A549 (cell line): ENCODE data around the gene ROR1. TPM values are rescaled to one million over a fixed set of nuclear protein-coding genes. Genes with fewer than 3 reads are reported as not detected.
A peak's percentile ranks its signal among the peaks of the same experiment; 100 is the strongest.

Experiments used
- ATAC-seq, 2 experiments: fragments of 200-7000 bp in 1 of 2; fragments of >200 bp in 1 of 2; cut with Nextera tagmentation in 1 of 2; cut with Tn5 transposase in 1 of 2; 3 replicates each; pipeline versions ENCODE4 v1.8.0 to v1.9.1; 2018 to 2020; ENCODE audit warnings: mild to moderate bottlenecking in 1 of 2, moderate library complexity in 1 of 2
- CTCF ChIA-PET: fragments of 300-600 bp; sonication (Branson Sonifier 250); formaldehyde crosslinking; extraction: SDS; loops from one replicate; lab custom pipeline; 2021; ENCODE audit warnings: antibody characterized with exemption, inconsistent platforms; lab: Yijun Ruan, JAX
- POLR2A ChIA-PET: fragments of 350-600 bp; formaldehyde crosslinking; extraction: SDS; loops from one replicate; lab custom pipeline; 2021; ENCODE audit warnings: antibody characterized with exemption, inconsistent platforms; lab: Yijun Ruan, JAX
- DNase-seq, 2 experiments: peaks; one replicate each; pipeline versions ENCODE4 v3.0.0 to v3.0.0-alpha.2; 2011 to 2016; ENCODE audit warnings: low read depth in 1 of 2, low spot score in 1 of 2
- FAIRE-seq: peaks from 2 replicates; lab custom pipeline; 2011; peaks lifted over from hg19 to GRCh38; lab: Jason Lieb, UNC
- H3K27ac ChIP-seq, 2 experiments: fragments of >200 bp; sonication (Bioruptor Twin); formaldehyde crosslinking; 3 replicates each; pipeline ENCODE4 v1.5.1; 2016 to 2017
- H3K4me1 ChIP-seq: fragments of >200 bp; sonication (Bioruptor Twin); formaldehyde crosslinking; 3 replicates; pipeline ENCODE4 v1.6.1; 2016
- H3K4me2 ChIP-seq: fragments of >200 bp; sonication (Bioruptor Twin); formaldehyde crosslinking; 3 replicates; pipeline ENCODE4 v1.6.1; 2016
- H3K4me3 ChIP-seq: fragments of >200 bp; sonication (Bioruptor Twin); formaldehyde crosslinking; 3 replicates; pipeline ENCODE4 v1.5.1; 2016
- H3K9me3 ChIP-seq: fragments of >200 bp; sonication (Bioruptor Twin); formaldehyde crosslinking; 3 replicates; pipeline ENCODE4 v1.6.1; 2016
- CHD2 ChIP-seq: fragments of 150-350 bp; IDR thresholded peaks from 2 replicates; pipeline ENCODE4 v1.6.1; 2014; ENCODE audit warnings: low read length; ENCODE audit not compliant: partially characterized antibody
- EP300 ChIP-seq, 2 experiments: fragments of >200 bp; sonication (Bioruptor Twin); formaldehyde crosslinking; IDR thresholded peaks; 2 replicates in 1 of 2; 3 replicates in 1 of 2; pipeline ENCODE4 v1.6.1; 2016 to 2017
- ESRRA ChIP-seq: fragments of 150-350 bp; IDR thresholded peaks from 2 replicates; pipeline ENCODE4 v1.6.1; 2014; ENCODE audit warnings: mild to moderate bottlenecking, low read length, borderline replicate concordance
- FOSB ChIP-seq: fragments of 250-450 bp; sonication (Bioruptor Pico); IDR thresholded peaks from 2 replicates; pipeline ENCODE4 v1.5.0; 2020; ENCODE audit warnings: mild to moderate bottlenecking, moderate library complexity
- HDAC2 ChIP-seq: fragments of 200-600 bp; sonication (generic); IDR thresholded peaks from 2 replicates; pipeline ENCODE4 v1.6.1; 2016
- HEYL ChIP-seq: fragments of 250-450 bp; sonication (Bioruptor Pico); IDR thresholded peaks from 2 replicates; pipeline ENCODE4 v1.8.0; 2021; ENCODE audit warnings: mild to moderate bottlenecking, moderate library complexity
- HOXB13 ChIP-seq: fragments of 250-450 bp; sonication (Bioruptor Pico); IDR thresholded peaks from 2 replicates; pipeline ENCODE4 v1.5.0; 2020; ENCODE audit warnings: low read depth, mild to moderate bottlenecking, moderate library complexity
- KDM1A ChIP-seq: fragments of 200-600 bp; sonication (generic); IDR thresholded peaks from 2 replicates; pipeline ENCODE4 v1.6.1; 2016; ENCODE audit warnings: low read depth, mild to moderate bottlenecking
- PHF8 ChIP-seq: fragments of 200-600 bp; sonication (generic); IDR thresholded peaks from 2 replicates; pipeline ENCODE4 v1.6.1; 2016; ENCODE audit warnings: low read depth, mild to moderate bottlenecking, antibody characterized with exemption, moderate library complexity, borderline replicate concordance
- POLR2AphosphoS2 ChIP-seq: conservative IDR thresholded peaks from 2 replicates; pipeline ENCODE4 v1.6.1; 2012; ENCODE audit warnings: low read length, improper control_type of control experiment, inconsistent platforms
- RAD21 ChIP-seq, 2 experiments: fragments of >200 bp in 1 of 2; sonication (Bioruptor Twin) in 1 of 2; formaldehyde crosslinking in 1 of 2; IDR thresholded peaks in 1 of 2; conservative IDR thresholded peaks in 1 of 2; 2 replicates in 1 of 2; 3 replicates in 1 of 2; pipeline ENCODE4 v1.6.1; 2012 to 2018; ENCODE audit warnings: inconsistent platforms in 1 of 2
- RARB ChIP-seq: fragments of 250-450 bp; sonication (Bioruptor Pico); IDR thresholded peaks from 2 replicates; pipeline ENCODE4 v1.8.0; 2021; ENCODE audit warnings: mild to moderate bottlenecking, moderate library complexity
- ZNF302 ChIP-seq: fragments of 250-450 bp; sonication (Bioruptor Pico); IDR thresholded peaks from 2 replicates; pipeline ENCODE4 v1.9.0; 2021; ENCODE audit warnings: inconsistent platforms, mild to moderate bottlenecking, moderate library complexity
- WGBS: methylation state at CpG from one replicate; pipeline ENCODE4 v1.1.6; 2017; ENCODE audit errors: missing lambda C conversion rate; 5-methylcytosine and 5-hydroxymethylcytosine counted together
- polyA plus RNA-seq, 4 experiments: library from polyadenylated mRNA; depleted of rRNA in 3 of 4; stranded (reverse); fragments of >200 nt; fragmentation: RNase III in 1 of 4; extraction: RNeasy Plus Mini Kit Qiagen cat#74134 plus additional on column Dnase treatment in 1 of 4; gene quantifications; 2 replicates in 3 of 4; 3 replicates in 1 of 4; pipeline ENCODE4 v1.2.3, GENCODE V29; 2011 to 2017
- TF ChIP-seq, protein P1 (sequence below): fragments of 200-600 bp; sonication (generic); IDR thresholded peaks from 2 replicates; pipeline ENCODE4 v1.6.1; 2016; ENCODE audit warnings: antibody characterized with exemption, mild to moderate bottlenecking, moderate library complexity
- TF ChIP-seq, protein P2 (sequence below): IDR thresholded peaks from 2 replicates; pipeline ENCODE4 v1.6.1; 2012
- TF ChIP-seq, protein P3 (sequence below): fragments of 250-450 bp; sonication (Bioruptor Pico); IDR thresholded peaks from 2 replicates; pipeline ENCODE4 v1.5.0; 2020; ENCODE audit warnings: low read depth, mild to moderate bottlenecking, moderate library complexity
- TF ChIP-seq, protein P4 (sequence below): IDR thresholded peaks from 2 replicates; pipeline ENCODE4 v1.6.1; 2012
- TF ChIP-seq, protein P5 (sequence below): fragments of 250-450 bp; sonication (Bioruptor Pico); IDR thresholded peaks from 2 replicates; pipeline ENCODE4 v1.5.0; 2021; ENCODE audit warnings: mild to moderate bottlenecking, moderate library complexity, borderline replicate concordance

The ROR1 gene
- polyA plus RNA-seq, 2 of the 4 experiments (the other 2 are of a cell fraction), result 6.5 to 19.0 TPM

DNA sequence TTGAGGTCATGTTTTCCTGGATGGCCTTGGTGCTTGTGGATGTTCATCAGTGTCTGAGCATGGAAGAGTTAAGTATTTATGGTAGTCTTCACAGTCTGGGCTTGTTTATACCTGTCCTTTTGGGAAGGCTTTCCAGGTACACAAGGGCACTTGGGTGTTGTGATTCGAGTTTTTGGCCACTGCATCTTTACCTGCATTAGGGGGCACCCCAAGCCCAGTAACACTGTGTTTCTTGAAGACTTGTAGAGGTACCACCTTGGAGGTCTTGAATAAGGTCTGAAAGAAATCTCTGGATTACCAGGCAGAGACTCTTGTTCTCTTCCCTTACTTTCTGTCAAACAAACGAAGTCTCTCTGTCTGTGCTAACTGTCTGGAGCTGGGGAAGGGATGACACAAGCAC lies 34.4 kb upstream of the ROR1 start:
- Histone ChIP-seq H3K27ac (peak overlapping the region in 1 of 2 experiments; percentile 56; a peak in 3 of 6 replicates), H3K9me3 (peaks cover 11% of the 10 kb centered on the region; the same call in 2 of the 3 replicates), H3K4me3 (no peak overlapping the region), H3K4me1 (no peaks in the 10 kb centered on the region), H3K4me2 (no peak overlapping the region)
- TF ChIP-seq HEYL (CRISPR knock-in tag) (no peak), KDM1A (no peak), PHF8 (no peak), RARB (CRISPR knock-in tag) (no peak), ZNF302 (CRISPR knock-in tag) (no peak)
- TF ChIP-seq, protein P1, sequence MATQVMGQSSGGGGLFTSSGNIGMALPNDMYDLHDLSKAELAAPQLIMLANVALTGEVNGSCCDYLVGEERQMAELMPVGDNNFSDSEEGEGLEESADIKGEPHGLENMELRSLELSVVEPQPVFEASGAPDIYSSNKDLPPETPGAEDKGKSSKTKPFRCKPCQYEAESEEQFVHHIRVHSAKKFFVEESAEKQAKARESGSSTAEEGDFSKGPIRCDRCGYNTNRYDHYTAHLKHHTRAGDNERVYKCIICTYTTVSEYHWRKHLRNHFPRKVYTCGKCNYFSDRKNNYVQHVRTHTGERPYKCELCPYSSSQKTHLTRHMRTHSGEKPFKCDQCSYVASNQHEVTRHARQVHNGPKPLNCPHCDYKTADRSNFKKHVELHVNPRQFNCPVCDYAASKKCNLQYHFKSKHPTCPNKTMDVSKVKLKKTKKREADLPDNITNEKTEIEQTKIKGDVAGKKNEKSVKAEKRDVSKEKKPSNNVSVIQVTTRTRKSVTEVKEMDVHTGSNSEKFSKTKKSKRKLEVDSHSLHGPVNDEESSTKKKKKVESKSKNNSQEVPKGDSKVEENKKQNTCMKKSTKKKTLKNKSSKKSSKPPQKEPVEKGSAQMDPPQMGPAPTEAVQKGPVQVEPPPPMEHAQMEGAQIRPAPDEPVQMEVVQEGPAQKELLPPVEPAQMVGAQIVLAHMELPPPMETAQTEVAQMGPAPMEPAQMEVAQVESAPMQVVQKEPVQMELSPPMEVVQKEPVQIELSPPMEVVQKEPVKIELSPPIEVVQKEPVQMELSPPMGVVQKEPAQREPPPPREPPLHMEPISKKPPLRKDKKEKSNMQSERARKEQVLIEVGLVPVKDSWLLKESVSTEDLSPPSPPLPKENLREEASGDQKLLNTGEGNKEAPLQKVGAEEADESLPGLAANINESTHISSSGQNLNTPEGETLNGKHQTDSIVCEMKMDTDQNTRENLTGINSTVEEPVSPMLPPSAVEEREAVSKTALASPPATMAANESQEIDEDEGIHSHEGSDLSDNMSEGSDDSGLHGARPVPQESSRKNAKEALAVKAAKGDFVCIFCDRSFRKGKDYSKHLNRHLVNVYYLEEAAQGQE, result no peak
- TF ChIP-seq, protein P2, sequence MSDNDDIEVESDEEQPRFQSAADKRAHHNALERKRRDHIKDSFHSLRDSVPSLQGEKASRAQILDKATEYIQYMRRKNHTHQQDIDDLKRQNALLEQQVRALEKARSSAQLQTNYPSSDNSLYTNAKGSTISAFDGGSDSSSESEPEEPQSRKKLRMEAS, result no peak
- DNase-seq, result no peak
- no peak for ATAC-seq
- ChIA-PET CTCF (no interaction called here), POLR2A (no interaction called here)
- no peak for FAIRE-seq
- 63% methylated on average over 2 of the region's 2 CpGs for WGBS

DNA sequence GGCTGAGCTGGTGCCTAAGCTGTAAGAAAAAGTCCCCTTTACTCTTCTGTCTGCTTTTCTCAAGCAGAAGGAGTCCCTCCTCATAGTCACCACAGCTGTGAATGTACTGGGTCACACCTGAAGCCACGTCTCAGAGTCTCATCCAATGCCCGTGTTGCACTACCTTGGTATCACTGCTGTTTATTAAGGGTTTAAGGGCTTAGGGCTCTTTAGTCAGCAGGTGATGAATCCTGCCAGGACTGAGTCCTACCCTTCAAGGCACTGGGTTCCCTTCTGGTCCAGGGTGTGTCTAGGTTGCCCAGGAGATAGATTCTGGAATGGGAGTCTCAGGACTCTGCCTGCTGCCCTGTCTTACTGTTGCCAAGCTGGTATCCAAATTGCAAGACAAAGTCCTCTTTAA lies 33.4 kb upstream of the ROR1 start:
- no peak for FAIRE-seq
- peaks cover 11% of the 10 kb centered on the region; the same call in 2 of the 3 replicates for H3K9me3 ChIP-seq
- ATAC-seq, result no peak
- no peak for TF ChIP-seq POLR2AphosphoS2
- TF ChIP-seq, protein P3, sequence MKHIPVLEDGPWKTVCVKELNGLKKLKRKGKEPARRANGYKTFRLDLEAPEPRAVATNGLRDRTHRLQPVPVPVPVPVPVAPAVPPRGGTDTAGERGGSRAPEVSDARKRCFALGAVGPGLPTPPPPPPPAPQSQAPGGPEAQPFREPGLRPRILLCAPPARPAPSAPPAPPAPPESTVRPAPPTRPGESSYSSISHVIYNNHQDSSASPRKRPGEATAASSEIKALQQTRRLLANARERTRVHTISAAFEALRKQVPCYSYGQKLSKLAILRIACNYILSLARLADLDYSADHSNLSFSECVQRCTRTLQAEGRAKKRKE (CRISPR knock-in tag), result no peak
- TF ChIP-seq HDAC2, result no peak
- no peak for TF ChIP-seq EP300 (IDR thresholded peaks at IDR 0.05)
- no peak for TF ChIP-seq HOXB13
- TF ChIP-seq, protein P4, sequence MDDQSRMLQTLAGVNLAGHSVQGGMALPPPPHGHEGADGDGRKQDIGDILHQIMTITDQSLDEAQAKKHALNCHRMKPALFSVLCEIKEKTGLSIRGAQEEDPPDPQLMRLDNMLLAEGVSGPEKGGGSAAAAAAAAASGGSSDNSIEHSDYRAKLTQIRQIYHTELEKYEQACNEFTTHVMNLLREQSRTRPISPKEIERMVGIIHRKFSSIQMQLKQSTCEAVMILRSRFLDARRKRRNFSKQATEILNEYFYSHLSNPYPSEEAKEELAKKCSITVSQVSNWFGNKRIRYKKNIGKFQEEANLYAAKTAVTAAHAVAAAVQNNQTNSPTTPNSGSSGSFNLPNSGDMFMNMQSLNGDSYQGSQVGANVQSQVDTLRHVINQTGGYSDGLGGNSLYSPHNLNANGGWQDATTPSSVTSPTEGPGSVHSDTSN, result no peak
- no peak for TF ChIP-seq RAD21 (conservative IDR thresholded peaks at IDR 0.05 in 1 of 2, IDR thresholded peaks at IDR 0.05 in 1 of 2)
- TF ChIP-seq, protein P5, sequence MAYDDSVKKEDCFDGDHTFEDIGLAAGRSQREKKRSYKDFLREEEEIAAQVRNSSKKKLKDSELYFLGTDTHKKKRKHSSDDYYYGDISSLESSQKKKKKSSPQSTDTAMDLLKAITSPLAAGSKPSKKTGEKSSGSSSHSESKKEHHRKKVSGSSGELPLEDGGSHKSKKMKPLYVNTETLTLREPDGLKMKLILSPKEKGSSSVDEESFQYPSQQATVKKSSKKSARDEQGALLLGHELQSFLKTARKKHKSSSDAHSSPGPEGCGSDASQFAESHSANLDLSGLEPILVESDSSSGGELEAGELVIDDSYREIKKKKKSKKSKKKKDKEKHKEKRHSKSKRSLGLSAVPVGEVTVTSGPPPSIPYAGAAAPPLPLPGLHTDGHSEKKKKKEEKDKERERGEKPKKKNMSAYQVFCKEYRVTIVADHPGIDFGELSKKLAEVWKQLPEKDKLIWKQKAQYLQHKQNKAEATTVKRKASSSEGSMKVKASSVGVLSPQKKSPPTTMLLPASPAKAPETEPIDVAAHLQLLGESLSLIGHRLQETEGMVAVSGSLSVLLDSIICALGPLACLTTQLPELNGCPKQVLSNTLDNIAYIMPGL (CRISPR knock-in tag), result no peak
- TF ChIP-seq FOSB (CRISPR knock-in tag), result no peak
- TF ChIP-seq CHD2, result no peak
- no peak for TF ChIP-seq ESRRA
- no peak overlapping the region for H3K4me2 ChIP-seq
- H3K4me3 ChIP-seq, result no peak overlapping the region
- H3K27ac ChIP-seq, result peak overlapping the region in 1 of 2 experiments; percentile 56; a peak in 3 of 6 replicates
- POLR2A ChIA-PET, result no interaction called here
- CTCF ChIA-PET, result interaction anchor here (0.9 kb wide), 1 partner anchor 34 kb away, joined by 3 read pairs; the partner anchor contains the start of gene ROR1
- H3K4me1 ChIP-seq, result no peaks in the 10 kb centered on the region
- no peak for DNase-seq
- 100% methylated on average over 2 of the region's 2 CpGs for WGBS
